Keratinocyte (primary cell): ENCODE data around the gene ALK.
A peak's percentile ranks its signal among the peaks of the same experiment; 100 is the strongest.

ENCODE experiments used
- EZH2 ChIP-seq: IDR thresholded peaks from one replicate; pipeline ENCODE4 v1.6.1; 2012; ENCODE audit warnings: inconsistent platforms, mild to moderate bottlenecking, low read length, moderate library complexity
- TF ChIP-seq, protein P1 (sequence below), 3 experiments: IDR thresholded peaks in 1 of 3; conservative IDR thresholded peaks in 1 of 3; optimal IDR thresholded peaks in 1 of 3; 2 replicates in 2 of 3; 3 replicates in 1 of 3; pipeline versions ENCODE3 to v1.5.1; 2011; ENCODE audit warnings: low read length in 3 of 3, mild to moderate bottlenecking in 3 of 3, moderate library complexity in 2 of 3, control low read depth in 1 of 3, inconsistent platforms in 1 of 3; ENCODE audit not compliant: insufficient read depth in 2 of 3; ENCODE audit errors: extremely low read depth in 1 of 3

DNA sequence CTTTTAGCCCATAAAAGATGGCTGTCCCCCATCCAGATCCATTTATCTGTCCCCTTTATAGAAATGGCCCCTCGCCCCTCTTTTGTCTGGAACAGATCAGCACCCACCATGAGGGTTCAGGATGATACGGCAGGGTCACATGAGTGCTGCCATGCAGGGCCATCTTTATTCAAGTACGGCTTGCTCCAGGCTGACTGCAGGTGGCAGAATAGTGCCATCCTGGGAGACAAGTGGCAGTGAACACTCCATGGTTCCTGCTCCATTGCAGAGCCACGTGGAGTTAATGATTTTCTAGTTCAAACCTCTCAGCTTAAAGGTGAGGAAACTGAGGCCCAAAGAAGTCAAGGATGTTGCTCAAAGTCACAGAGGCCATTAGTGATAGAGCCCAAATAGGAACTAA is 625.5 kb downstream of the ALK start:
- TF ChIP-seq, protein P1, sequence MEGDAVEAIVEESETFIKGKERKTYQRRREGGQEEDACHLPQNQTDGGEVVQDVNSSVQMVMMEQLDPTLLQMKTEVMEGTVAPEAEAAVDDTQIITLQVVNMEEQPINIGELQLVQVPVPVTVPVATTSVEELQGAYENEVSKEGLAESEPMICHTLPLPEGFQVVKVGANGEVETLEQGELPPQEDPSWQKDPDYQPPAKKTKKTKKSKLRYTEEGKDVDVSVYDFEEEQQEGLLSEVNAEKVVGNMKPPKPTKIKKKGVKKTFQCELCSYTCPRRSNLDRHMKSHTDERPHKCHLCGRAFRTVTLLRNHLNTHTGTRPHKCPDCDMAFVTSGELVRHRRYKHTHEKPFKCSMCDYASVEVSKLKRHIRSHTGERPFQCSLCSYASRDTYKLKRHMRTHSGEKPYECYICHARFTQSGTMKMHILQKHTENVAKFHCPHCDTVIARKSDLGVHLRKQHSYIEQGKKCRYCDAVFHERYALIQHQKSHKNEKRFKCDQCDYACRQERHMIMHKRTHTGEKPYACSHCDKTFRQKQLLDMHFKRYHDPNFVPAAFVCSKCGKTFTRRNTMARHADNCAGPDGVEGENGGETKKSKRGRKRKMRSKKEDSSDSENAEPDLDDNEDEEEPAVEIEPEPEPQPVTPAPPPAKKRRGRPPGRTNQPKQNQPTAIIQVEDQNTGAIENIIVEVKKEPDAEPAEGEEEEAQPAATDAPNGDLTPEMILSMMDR (optimal IDR thresholded peaks at IDR 0.05 in 1 of 3, IDR thresholded peaks at IDR 0.05 in 1 of 3, conservative IDR thresholded peaks at IDR 0.05 in 1 of 3; ENCODE audit: extremely low read depth in 1 of 3, insufficient read depth in 2 of 3, low read length in 3 of 3) = peak; percentile 34 to 90 (median 70)
- TF ChIP-seq EZH2 = no peak
